GM12875 (cell line): Measurements from ENCODE around the gene EEF2K.

ENCODE experiments used
- H3K4me3 ChIP-seq: one replicate; pipeline ENCODE4 v1.5.1; 2011; ENCODE audit warnings: low read depth, low read length, control low read depth
- TF ChIP-seq, protein P1 (sequence below): IDR thresholded peaks from 2 replicates; pipeline ENCODE4 v1.5.1; 2011; ENCODE audit warnings: low read depth, mild to moderate bottlenecking, control low read depth, inconsistent platforms, low read length, moderate library complexity, borderline replicate concordance; ENCODE audit not compliant: insufficient read depth

EEF2K gene

DNA sequence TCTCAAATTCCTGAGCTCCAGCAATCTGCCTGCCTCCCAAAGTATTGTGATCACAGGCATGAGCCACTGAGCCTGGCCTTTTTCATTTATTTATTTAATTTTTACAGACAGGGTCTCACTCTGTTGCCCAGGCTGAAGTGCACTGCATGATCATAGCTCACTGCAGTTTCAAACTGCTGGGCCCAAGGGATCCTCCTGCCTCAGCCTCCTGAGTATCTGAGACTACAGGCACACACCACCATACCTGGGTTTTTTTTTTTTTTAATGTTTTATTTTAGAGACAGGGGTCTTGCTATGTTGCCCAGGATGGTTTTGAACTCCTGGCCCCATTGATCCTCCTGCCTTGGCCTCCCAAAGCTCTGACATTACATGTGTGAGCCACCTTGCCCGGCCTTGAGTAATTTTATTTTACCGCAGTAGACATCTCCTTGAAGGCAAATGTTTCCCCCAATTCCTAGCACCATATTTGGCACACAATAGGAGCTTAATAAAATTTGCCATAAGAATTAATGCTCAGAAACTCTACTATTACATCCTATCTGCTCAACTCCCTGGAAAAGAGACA, 1.9 kb upstream of the EEF2K start:
- TF ChIP-seq, protein P1, sequence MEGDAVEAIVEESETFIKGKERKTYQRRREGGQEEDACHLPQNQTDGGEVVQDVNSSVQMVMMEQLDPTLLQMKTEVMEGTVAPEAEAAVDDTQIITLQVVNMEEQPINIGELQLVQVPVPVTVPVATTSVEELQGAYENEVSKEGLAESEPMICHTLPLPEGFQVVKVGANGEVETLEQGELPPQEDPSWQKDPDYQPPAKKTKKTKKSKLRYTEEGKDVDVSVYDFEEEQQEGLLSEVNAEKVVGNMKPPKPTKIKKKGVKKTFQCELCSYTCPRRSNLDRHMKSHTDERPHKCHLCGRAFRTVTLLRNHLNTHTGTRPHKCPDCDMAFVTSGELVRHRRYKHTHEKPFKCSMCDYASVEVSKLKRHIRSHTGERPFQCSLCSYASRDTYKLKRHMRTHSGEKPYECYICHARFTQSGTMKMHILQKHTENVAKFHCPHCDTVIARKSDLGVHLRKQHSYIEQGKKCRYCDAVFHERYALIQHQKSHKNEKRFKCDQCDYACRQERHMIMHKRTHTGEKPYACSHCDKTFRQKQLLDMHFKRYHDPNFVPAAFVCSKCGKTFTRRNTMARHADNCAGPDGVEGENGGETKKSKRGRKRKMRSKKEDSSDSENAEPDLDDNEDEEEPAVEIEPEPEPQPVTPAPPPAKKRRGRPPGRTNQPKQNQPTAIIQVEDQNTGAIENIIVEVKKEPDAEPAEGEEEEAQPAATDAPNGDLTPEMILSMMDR = no peak
- no peak overlapping the region for H3K4me3 ChIP-seq

DNA sequence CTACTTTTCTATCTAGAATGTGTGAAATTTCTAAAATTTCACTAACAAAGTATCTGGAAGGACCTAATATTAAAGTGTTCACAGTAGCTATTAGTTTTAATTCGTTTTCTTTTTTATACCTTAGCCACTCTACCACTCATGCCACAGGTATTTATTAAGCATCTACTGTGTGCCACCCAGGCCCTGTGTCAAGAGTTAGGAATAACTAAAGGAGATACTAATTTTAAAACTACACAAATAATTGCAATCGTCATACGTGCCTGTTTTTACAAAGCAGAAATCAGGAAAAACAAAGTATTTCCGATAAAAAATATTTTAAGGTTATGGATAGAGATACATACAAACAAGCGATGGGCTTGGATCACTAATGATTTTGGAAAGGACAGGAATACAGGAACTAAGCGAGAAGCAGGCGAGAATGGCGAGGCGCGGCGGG, 483 bp upstream of the EEF2K start:
- TF ChIP-seq, protein P1 = no peak

DNA sequence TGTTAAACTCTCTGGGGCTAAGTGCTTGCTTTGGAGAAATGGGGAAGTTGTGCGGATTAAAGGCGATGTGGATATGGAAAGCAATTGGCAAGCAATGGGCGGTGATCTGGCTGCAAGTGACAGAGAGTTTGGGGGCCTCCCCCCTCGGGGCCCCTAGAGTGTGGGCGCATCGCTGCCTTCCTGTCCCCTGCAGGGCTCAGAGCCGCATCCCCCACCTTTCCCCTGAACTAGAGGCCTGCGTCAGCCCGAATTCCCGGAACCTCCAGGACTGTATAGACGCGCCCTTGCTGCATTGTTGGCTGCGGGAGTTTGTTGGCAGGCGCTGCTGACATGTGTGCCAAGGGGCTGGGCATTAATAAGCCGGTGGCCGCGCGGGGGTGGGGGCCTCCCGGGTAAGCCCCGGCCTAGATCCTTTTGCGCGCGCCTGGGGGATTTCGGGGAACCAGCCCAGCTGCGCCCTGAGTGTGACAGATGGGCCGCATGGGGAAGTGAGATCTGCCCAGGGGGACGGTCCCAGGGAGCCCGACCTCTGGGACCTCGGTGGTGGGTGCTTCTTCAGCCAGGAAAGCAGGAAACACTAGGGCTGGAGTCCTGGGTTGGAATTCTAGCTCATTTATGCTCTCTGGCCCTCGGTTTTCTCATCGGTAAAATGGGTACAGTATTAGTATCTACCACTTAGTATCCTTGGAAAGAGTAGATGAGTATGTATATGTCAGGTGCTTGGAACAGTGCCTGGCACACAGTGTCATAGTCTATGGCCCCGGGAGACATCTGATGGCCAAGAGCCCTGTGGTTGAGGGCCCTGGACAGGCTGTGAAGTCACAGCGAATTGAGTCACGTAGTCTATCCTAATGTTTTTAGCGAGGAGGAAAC, 1.0 kb downstream of the EEF2K start:
- TF ChIP-seq, protein P1 = no peak
- peak overlapping the region; percentile 73 for H3K4me3 ChIP-seq

More for the DNA sequence above, 483 bp upstream of the EEF2K start:
- H3K4me3 ChIP-seq = peak overlapping the region; percentile 73

DNA sequence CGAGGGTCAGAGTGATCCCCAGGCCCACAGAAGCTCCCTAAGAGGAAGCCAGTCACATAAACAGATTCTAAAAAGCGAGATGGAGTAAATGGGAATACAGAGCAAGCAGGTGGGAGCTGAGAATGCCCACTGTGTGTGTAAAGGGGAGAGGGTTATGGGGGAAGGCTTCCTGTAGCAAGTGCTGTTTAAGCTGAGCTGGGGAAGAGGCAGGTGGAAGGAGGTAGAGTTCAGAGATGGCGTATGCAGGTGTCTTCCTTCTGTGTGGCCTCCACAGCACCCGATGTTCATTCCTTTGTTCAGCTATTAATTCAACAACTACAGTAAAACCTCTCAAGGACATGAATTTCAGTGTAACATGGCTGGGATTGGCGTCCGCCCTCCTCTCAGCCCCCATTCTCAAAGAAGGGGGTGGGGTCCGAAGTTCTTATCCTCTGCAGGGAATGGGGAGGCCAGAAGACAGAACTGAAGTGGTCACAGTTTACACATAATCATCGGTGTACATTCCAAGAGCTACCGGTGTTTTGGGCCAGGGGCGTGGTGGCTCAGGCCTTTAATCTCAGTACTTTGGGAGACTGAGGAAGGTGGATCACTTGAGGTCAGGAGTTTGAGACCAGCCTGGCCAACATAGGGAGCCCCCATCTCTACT, 1.8 kb downstream of the EEF2K start:
- peak overlapping the region; percentile 73 for H3K4me3 ChIP-seq
- TF ChIP-seq, protein P1 = no peak

DNA sequence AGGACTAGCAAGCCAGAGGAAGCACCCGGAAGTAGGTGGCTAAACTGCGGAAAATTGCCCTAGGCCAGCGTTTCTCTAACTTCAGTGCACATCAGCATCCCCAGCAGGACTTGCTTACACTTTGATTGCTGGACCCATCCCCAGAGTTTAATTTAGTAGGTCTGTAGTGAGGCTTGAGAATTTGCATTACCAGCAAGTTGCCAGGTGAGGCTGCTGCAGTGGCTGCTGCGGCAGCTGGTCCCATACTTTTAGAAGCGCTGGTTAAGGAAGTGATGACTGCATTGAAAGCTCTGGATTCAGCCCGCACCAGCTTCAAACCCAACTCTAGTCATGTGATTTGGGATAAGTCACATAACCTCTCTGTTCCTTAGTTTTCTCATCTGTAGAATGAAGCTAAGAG, 4.2 kb downstream of the EEF2K start:
- H3K4me3 ChIP-seq = no peak overlapping the region
- TF ChIP-seq, protein P1 = no peak

DNA sequence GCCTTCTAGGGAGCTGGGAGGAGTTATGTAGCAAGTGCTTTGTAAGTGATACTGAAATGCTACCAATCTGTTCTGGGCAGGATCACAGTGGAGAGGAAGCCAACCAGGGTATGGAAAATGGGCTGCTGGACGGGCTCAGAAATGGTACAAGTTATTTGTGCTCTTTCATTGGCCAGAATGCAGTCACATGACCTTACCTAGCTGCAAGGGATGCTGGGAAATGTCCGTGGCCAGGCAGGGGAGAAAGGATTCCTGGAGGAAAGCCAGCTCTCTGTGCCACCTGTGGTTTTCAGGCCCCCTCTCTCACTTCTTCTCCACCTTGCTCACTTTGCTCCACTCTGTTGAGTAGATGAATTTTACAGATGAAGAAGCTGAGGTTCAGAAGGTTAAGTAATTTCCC, 4.8 kb downstream of the EEF2K start:
- no peak overlapping the region for H3K4me3 ChIP-seq
- TF ChIP-seq, protein P1 = no peak
